ELF-1 (cell line): ENCODE data around the gene ADGRL1.

Source experiments
- DNase-seq: peaks from one replicate; pipeline ENCODE4 v3.0.0-alpha.2; 2016; ENCODE audit warnings: low read depth, low spot score

The ADGRL1 gene

DNA sequence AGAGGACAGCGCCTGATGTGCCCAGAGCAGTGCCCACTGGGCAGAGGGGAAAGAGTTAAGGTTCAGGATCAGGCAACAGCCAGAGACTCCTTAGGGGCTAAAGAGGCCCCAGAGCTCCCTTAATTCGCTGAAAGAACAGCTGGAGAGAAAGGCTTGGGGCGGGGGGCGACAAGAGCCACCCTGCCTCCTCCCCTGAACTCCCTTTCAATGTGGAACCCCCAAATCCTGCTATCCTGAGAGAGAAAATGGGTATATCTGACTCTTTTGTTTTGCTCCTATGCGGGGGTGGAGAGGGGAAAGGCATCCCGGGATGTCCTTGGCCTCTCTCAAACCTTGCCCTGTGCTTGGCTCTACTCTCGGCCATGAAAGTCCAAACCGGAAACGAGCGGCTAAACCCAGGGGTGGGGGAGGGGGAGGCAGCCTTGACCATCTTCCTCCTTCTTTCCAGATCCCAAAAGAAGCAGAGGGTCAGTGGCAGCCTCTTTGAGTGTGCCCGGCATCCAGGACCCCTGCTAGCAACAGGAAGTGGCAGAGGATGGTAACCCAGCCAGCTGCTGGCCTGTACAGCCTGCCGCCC, 93.1 kb downstream of the ADGRL1 start:
- no peak for DNase-seq

DNA sequence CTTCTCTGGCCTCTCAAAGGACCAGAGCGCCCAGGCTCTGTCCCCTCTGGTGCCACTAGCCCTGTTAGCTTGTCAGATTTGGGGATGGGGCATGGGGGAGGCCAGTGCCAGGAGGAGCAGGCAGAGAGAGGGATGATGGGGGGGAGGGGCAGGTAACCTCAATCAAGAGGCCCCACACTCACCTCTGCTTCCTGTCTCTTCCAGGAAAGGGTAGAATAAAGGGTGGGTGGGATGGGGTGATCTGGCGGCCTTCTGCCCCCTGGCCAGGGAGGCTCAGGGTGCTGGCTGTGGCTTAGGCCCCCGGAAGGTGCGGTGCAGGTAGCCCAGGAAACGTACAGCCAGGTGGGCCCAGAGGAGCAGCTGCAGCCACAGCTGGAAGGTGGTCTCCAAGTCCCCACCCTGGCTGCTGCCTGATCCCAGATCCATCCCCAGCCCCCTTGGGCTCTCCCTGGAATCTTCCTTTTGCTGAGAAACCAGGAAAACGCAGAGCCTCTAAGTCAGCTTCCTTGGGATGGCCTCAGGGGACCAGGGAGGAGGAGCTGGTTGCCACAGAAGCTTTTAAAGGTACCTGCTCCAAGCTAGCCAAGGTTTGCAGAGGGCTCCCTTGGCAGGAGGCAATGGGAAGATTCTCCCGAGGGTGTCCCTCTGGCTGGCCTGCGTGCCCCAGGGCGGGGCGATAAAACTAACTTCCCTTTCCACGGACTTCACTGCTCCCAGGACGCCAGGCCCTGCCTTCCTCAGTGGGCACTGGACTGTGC, 93.7 kb downstream of the ADGRL1 start:
- DNase-seq: no peak

DNA sequence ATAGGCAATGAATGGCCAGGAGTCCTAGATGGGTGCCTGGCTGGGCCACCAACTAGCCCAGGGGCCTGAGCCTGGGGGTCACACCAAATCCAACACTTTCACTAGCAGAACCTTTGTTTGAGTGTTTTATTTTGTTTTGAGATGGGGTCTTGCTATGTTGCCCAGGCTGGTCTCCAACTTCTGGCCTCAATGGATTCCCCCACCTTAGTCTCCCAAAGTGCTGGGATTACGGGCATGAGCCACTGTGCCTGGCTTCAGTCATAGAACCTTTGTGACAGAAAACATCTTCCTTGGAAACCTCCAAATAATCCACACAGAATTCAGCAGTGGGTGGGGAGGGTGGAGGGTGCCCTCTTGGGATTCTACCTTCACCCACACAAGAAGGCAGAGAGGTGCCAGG, 94.5 kb downstream of the ADGRL1 start:
- no peak for DNase-seq

DNA sequence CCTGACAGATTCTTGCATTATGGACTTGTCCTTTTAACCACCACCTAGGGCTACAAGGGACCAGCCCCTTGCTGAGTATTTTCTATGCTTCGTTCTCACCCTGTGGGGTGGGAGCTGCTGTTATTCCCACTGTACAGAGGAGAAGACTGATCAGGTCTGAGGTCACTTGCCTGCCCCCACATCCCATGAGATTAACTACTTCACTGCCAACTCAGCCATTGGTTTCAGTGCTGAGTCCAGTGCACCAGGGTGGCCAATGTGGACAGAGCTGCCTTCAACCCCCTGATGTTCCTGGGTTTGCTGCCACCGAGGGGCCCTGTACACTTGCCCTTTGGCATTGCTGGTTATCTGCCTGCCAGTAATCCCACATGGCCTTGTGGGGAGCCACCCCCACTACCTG, 95.3 kb downstream of the ADGRL1 start:
- DNase-seq: no peak

DNA sequence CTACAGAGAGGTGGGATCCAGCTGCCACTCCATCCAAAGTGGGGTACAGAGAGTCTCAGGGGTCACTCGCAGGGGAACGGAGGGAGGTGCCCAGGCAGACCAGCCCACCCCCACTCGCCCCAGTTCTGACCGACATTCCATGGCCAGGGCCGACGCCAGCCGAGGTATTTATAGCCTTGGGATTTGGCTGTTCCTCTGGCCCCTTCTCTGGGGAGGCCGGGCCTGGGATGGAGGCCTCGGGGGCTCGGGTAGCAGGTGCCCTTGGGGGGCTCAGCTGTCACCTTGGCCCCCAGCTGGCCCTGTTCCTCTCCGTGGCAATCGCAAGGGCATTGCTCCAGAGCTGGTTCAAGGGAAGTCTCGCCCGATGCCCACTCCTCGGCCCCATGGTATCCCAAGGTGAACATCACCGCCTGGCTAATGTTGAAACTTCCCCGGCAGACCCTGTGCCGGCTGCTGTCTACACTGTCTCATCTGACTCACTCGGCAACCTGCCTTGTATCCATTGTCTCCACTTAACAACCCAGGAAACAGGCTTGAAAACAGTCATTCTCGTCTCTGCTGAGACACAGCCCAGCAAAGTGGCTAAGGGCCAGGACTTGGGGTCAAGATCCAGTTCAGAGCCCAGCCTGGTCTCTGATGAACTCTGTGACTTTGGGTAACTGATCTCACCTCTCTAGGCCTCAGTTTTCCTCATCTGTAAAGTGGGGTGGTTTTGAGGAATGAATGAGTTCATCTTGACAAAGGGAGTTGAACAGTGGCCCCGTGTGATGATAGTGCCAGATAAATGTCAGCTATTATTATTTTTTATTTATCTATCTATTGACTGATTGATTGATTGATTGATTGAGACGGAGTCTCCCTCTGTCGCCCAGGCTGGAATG, 98.1 kb downstream of the ADGRL1 start:
- DNase-seq: no peak

DNA sequence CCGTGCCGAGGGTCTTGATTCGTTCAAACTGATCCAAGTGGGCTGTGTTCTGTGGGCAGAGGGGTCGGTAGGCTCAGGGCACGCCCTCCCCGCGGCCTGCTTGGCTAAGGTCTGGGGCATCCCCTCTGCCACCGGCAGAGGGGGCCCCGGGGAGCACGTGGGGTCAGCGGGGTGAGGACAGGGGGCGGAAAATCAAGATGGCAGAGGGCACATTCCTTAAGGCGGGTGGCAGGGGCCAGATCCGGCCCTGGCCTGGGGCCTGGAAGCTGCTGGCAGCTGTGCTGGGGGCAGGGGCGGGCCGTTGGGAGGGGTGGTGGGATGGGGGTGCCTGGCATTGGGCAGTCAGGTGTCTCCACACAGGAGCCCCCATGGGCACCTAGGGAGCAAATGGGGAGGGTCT, 99.1 kb downstream of the ADGRL1 start:
- no peak for DNase-seq

DNA sequence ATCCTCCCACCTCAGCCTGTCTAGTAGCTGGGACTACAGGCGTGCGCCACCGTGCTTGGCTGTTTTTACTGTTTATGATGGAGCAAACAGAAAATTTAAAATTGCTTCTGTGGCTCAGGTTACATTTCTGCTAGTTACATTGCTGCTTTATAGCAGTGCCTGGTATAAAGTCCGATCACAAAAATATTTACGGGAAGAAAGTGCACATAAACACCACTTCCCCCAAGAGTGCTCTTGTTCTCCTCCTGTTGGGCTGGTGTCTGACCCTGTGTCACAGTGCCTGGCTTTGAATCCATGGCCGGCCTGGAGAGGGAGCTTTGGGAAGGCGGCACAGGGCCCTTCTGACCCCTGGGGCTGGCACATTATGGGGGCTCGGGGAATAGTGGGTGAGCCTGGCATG, 100.3 kb downstream of the ADGRL1 start:
- DNase-seq: no peak

DNA sequence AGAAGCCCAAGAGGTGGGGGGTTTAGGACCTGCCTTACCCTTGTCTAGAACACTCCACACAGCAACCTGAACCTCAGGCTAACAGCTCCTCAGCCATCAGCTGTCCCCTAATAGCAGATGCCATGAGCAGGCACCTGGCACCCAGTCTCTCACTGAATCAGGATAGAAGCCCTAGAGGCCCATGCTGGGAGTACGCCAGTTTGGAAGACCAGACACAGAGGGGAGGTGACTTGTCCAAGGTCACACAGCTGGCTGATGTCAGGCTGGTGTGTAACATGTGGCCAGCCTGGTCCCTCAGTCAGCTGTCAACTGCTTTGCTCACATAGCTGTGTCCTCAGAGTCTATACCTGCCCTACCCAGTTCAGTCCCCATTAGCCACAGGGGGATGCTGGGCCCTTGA, 102.7 kb downstream of the ADGRL1 start:
- no peak for DNase-seq

DNA sequence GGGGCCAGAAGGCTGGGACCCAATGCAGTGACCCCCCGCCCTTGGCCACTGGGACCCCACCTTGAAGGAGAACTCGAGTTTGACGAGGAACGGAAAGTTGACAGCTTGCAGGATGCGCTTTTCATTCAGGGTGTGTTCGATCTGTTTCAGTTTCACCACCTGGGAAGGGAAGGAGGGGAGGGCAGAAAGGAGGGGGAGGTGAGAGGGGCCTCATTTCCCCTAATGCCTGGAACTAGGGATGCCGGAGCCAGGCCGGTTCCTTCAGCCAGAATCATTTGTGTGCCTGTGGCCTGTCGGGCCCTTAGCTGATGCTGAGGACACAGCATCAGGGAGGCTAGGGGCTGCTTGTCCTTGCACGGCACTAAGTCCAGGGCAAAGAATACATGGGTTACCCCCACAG, 103.2 kb downstream of the ADGRL1 start:
- DNase-seq: no peak

DNA sequence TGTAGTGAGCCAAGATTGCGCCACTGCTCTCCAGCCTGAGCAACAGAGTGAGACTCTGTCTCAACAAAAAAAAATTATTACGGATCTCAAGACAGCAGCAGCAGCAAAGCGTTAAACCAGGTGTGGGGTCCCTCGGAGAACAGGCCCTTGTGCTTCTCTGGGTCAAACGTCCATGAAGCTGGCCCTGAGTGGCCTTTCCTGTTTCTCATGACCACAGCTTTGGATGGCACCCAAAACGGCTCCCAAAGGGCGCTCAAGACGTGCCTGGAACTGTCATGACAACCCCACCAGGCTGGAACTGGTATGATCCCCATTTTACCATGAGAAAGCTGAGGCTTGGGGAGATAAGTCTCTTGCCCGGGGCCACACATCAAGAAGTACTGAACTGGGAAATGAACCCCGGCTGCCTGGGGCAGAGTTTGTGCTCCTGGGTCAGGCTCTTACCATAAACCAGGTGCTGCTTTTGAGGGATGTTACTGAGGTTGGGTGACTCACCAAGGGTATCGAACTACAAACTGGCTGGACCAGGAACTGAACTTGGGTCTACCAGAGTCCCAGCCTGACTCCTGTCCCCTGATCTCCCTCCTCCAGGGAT, 103.8 kb downstream of the ADGRL1 start:
- DNase-seq: no peak

DNA sequence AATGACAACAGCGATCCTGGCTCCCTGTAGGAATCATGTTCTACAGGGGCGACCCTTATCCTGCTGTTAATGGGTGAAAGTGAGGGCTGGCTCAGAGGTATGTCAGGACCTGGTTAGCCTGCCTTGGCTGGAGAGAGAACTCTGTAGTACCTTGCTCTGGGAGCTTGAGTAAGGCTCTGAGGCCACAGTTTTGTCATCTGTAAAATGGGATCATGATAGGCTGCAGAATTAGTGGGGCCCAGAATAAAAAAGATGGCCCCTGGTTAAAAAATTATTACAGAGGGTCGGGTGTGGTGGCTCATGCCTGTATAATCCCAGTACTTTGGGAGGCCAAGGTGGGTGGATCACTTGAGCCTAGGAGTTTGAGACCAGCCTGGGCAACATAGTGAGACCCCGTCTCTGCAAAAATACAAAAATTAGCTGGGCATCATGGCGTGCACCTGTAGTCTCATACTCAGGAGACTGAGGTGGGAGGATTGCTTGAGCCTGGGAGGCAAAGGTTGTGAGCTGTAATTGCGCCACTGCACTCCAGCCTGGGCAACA, 104.9 kb downstream of the ADGRL1 start:
- no peak for DNase-seq
